Progenitor cell of endocrine pancreas (in vitro differentiated cells): ENCODE measurements around the gene RND2. TPM values are rescaled to one million over a fixed set of nuclear protein-coding genes. Genes with fewer than 3 reads are reported as not detected.

Experiments used
- DNase-seq: peaks from one replicate; pipeline ENCODE4 v3.0.0; 2021; ENCODE audit warnings: low spot score; ENCODE audit not compliant: unreplicated experiment
- H3K27ac Mint-ChIP-seq: 2 replicates; pipeline ENCODE4 v1.8.0; 2021; ENCODE audit warnings: mild to moderate bottlenecking, moderate library complexity, mixed read lengths
- H3K27me3 Mint-ChIP-seq: 2 replicates; pipeline ENCODE4 v1.8.0; 2021; ENCODE audit warnings: mixed read lengths
- H3K36me3 Mint-ChIP-seq: 2 replicates; pipeline ENCODE4 v1.8.0; 2022; ENCODE audit warnings: mixed read lengths; ENCODE audit not compliant: insufficient read depth
- H3K4me1 Mint-ChIP-seq: 2 replicates; pipeline ENCODE4 v1.8.0; 2021; ENCODE audit warnings: low read depth, mixed read lengths
- H3K4me3 Mint-ChIP-seq: 2 replicates; pipeline ENCODE4 v1.8.0; 2021; ENCODE audit warnings: low read depth, mild to moderate bottlenecking, moderate library complexity, mixed read lengths
- H3K9me3 Mint-ChIP-seq: 2 replicates; pipeline ENCODE4 v1.8.0; 2021; ENCODE audit warnings: low read depth, mixed read lengths
- CTCF ChIP-seq: fragments of 200-600 bp; sonication (generic); IDR thresholded peaks from one replicate; pipeline ENCODE4 v1.5.0; 2021; ENCODE audit warnings: antibody characterized with exemption, mild to moderate bottlenecking; ENCODE audit not compliant: unreplicated experiment
- total RNA-seq: library from RNA; stranded (reverse); gene quantifications from 2 replicates; pipeline ENCODE4 v1.2.1, GENCODE V29; 2021

RND2 gene
- total RNA-seq, 1 donor from 2014 or later, result 12.4 TPM

- DNase-seq, result no peak
- no peak overlapping the region for H3K4me3 Mint-ChIP-seq
- H3K4me1 Mint-ChIP-seq, result no peaks in the 10 kb centered on the region
- no peak overlapping the region for H3K27ac Mint-ChIP-seq
- H3K36me3 Mint-ChIP-seq, result peaks cover 1% of the 10 kb centered on the region
- no peaks in the 10 kb centered on the region for H3K9me3 Mint-ChIP-seq
- no peak for TF ChIP-seq CTCF
- no peaks in the 10 kb centered on the region for H3K27me3 Mint-ChIP-seq
These were observed 54.7 kb downstream of the RND2 start for GRCh38 chr17:43079641-43080302.

Other genes starting within 250 kb of the RND2 start
- 5.8 and 6.3 TPM in 2 replicates for gene WNK4, start 244.6 kb upstream of the RND2 start, total RNA-seq
- 84.9 and 85.4 TPM in 2 replicates for gene COA3, start 226.5 kb upstream of the RND2 start, total RNA-seq
- not detected in 2 replicates for gene CNTD1, start 226.4 kb upstream of the RND2 start, total RNA-seq
- 63.4 and 67.1 TPM in 2 replicates for gene BECN1, start 200.9 kb upstream of the RND2 start, total RNA-seq
- 121 and 129 TPM in 2 replicates for gene PSME3, start 191.8 kb upstream of the RND2 start, total RNA-seq
- 4.1 and 4.3 TPM in 2 replicates for gene AOC2, start 180.7 kb upstream of the RND2 start, total RNA-seq
- 1.2 and 2.6 TPM in 2 replicates for gene AOC3, start 174.0 kb upstream of the RND2 start, total RNA-seq
- not detected in 2 replicates for gene G6PC1, start 124.4 kb upstream of the RND2 start, total RNA-seq
- 59.3 and 69.8 TPM in 2 replicates for gene AARSD1, start 60.8 kb upstream of the RND2 start, total RNA-seq
- 5.6 and 6.5 TPM in 2 replicates for gene PTGES3L, start 45.2 kb upstream of the RND2 start, total RNA-seq
- 21.0 and 22.6 TPM in 2 replicates for gene RUNDC1, start 44.7 kb upstream of the RND2 start, total RNA-seq
- 862 and 881 TPM in 2 replicates for gene RPL27, start 26.8 kb upstream of the RND2 start, total RNA-seq
- gene IFI35, start 18.4 kb upstream of the RND2 start, total RNA-seq, result 1.2 and 1.6 TPM in 2 replicates
- 201 and 202 TPM in 2 replicates for gene VAT1, start 2.8 kb upstream of the RND2 start, total RNA-seq
- gene BRCA1, start 100.1 kb downstream of the RND2 start, total RNA-seq, result 27.7 and 34.2 TPM in 2 replicates
- 54.8 and 59.5 TPM in 2 replicates for gene NBR1, start 146.0 kb downstream of the RND2 start, total RNA-seq
- gene TMEM106A, start 186.6 kb downstream of the RND2 start, total RNA-seq, result 5.1 and 8.6 TPM in 2 replicates
- not detected in 2 replicates for gene CCDC200, start 203.4 kb downstream of the RND2 start, total RNA-seq
- gene RNU2-1, start 208.7 kb downstream of the RND2 start, total RNA-seq, result 7,084 and 7,668 TPM in 2 replicates